ENCODE results near the gene VPS13D.

DNA sequence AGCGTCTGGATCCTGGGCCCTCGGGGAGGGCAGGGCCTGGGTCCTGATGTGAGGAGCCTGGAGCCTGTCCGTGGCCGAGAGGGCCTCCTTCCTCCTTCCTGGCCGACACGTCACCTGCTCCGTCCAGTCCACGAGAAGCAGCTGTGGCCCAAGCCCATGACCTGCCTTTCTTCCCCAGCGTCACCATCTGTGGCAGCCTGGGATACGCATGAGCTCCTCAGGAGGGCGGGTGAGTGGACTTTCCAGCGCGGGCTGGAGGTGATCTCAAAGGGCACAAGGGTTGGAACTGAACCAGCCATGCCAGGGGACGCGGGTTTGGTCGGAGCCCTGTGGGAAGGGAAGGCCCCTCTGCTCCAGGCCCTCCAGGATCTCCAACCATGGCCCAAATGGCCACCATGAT, 297.7 kb downstream of the VPS13D start:
- TF ChIP-seq, protein P1, sequence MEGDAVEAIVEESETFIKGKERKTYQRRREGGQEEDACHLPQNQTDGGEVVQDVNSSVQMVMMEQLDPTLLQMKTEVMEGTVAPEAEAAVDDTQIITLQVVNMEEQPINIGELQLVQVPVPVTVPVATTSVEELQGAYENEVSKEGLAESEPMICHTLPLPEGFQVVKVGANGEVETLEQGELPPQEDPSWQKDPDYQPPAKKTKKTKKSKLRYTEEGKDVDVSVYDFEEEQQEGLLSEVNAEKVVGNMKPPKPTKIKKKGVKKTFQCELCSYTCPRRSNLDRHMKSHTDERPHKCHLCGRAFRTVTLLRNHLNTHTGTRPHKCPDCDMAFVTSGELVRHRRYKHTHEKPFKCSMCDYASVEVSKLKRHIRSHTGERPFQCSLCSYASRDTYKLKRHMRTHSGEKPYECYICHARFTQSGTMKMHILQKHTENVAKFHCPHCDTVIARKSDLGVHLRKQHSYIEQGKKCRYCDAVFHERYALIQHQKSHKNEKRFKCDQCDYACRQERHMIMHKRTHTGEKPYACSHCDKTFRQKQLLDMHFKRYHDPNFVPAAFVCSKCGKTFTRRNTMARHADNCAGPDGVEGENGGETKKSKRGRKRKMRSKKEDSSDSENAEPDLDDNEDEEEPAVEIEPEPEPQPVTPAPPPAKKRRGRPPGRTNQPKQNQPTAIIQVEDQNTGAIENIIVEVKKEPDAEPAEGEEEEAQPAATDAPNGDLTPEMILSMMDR (IDR thresholded peaks at IDR 0.05), result no peak
- TF ChIP-seq POLR2A (IDR thresholded peaks at IDR 0.05), result no peak
